Embryonic facial prominence (tissue), 1 donor: ENCODE results near the gene KCNK7.

Source experiments
- DNase-seq: peaks from one replicate; pipeline ENCODE4 v3.0.0-alpha.2; 2016; ENCODE audit errors: extremely low spot score

The KCNK7 gene

GRCh38 chr11:65625628-65626342 lies 30.2 kb upstream of the KCNK7 start:
- DNase-seq = no peak

GRCh38 chr11:65624931-65625627 lies 29.5 kb upstream of the KCNK7 start:
- no peak for DNase-seq

GRCh38 chr11:65623852-65624616 lies 28.4 kb upstream of the KCNK7 start:
- no peak for DNase-seq

DNA sequence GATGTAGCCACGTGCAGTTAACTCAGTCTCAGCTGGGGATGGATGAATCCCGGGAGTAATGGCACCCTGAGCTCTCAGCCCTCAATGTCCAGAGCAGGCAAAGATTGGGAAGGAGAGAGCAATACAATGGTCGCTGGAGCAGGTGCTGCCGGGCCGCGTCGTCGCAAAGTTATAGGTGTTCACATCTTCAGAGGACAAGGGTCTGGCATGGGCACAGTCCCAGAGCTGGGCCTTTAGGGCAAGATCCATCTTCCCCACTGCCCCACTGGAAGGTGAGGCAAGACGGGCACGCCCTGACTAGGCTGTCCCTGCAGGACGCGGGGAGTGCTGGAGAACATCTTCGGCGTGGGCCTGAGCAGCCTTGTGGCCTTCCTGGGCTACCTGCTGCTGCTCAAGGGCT lies 27.6 kb upstream of the KCNK7 start:
- DNase-seq = no peak

- no peak for DNase-seq
These were observed 26.4 kb upstream of the KCNK7 start for GRCh38 chr11:65622011-65622410.

DNA sequence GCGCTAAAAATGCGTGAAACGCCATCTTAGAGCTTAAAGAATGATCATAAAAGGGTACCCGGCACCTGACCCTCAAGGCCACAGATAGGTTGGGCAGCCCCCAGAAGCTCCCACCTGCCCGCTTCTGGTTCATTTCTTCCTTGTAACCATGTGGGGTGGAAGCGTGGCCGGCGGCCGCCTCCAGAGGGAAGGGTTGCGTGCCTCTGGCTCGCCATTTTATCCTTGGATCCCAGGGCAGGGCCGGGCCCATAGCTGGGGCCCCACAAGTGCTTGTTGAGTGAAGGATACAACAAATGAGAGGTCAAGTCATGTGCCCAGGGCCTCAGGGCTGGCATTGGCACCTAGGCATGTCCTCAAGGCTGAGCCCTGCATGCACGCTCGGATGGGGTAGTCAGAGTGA lies 25.9 kb upstream of the KCNK7 start:
- DNase-seq = no peak

- DNase-seq = no peak
These were observed 25.1 kb upstream of the KCNK7 start for GRCh38 chr11:65620666-65621065.

DNA sequence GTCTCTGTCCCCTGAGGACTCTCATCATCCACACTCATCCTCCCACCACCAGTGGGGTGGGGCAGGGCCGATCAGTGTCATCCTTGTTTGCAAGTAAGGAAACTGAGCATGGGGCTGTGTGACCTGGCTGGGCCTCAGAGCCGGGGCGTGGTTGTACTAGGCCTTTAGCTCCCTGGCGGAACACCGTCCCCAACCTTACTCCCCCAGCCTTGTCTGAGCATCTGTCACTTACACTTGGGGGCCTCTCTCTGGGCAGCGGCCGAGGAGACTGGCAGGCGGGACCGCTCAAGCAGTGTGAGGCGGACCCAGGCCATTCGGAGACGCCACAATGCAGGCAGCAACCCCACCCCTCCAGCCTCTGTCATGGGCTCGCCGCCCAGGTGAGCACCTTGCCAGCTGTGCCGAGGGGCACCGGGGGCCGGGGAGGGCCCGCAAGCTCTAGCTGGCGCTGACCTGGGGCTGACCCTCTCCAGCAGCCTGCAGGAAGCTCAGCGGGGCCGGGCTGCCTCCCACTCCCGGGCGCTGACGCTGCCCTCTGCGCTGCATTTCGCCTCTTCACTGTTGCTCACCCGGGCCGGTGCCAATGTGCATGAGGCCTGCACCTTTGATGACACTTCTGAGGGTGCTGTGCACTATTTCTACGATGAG lies 23.8 kb upstream of the KCNK7 start:
- DNase-seq = no peak

DNA sequence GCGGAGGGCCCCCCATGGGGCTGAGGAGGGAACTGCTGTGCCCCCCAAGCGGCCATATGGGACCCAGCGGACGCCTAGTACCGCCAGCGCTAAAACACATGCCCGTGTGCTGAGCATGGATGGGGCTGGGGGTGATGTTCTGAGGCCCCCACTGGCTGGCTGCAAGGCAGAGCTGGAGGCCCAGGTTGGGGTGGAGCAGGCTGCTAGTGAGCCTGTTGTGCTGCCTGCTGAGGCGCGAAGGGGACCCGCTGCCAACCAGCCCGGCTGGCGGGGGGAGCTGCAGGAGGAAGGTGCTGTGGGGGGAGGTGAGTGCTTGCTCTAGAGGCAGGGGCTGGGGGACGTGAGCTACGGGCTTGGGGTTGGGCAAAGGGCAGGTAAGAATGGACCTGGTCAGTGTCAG lies 23.2 kb upstream of the KCNK7 start:
- DNase-seq = no peak

GRCh38 chr11:65617990-65618751 lies 22.6 kb upstream of the KCNK7 start:
- no peak for DNase-seq

DNA sequence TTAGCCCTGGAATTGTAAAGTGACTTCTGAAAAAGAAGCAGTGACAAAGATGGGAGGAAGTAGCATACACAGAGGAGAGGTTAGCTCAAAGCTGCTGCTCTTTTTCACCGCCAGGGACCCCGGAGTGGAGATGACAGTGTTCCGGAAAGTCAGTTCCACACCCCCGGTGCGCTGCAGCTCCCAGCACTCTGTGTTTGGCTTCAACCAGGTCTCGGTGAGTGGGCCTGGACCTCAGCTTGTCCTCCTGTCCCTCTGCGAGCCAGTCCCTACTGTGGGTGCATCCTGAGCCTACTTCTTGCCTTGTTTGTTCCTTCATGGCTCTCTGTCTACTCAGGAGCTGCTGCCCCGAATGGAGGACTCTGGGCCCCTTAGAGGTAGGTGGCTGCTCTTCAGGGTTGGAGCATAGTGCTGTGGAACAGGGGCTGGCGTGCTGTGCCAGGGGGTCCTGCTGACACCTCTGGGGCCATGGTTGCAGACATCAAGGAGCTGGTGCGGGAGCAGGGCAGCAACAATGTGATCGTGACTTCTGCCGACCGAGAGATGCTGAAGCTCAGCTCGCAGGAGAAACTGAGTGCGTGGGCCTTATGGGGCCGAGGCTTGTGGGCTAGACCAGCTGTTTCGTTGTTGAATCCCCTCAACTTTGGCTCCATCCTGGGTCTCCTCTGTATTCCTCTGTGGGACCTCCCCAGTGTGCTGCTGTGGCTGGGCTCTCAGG lies 21.7 kb upstream of the KCNK7 start:
- DNase-seq = no peak

- DNase-seq = no peak
These were observed 21.0 kb upstream of the KCNK7 start for GRCh38 chr11:65616575-65617001.

DNA sequence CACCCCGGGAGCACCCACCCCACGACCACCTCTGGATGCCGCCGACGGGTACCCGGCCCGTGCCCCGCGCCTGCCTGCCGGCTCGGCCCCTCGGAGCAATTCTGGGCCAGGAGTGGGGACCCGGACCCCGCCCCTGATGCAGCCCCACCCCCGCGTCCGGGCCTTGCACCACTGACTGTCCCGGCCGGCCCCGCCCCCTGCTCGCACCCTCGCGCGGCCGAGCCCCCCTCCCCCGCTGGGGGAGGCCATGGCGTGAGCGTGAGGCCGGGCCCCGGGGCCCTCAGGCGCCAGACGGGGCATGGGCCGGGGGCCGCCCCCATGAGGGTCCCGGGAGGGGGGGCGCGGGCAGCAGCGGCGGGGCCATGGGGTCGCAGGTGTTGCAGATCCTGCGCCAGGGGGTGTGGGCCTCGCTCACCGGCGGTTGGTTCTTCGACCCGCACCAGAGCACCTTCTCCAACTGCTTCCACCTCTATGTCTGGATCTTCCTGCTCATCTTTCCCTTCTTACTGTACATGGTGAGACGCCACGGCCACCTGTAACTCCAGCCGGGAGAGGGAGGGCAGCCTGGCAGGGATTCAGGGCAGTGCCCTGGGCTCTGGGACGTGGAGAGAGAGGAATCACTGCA lies 20.5 kb upstream of the KCNK7 start:
- no peak for DNase-seq

DNA sequence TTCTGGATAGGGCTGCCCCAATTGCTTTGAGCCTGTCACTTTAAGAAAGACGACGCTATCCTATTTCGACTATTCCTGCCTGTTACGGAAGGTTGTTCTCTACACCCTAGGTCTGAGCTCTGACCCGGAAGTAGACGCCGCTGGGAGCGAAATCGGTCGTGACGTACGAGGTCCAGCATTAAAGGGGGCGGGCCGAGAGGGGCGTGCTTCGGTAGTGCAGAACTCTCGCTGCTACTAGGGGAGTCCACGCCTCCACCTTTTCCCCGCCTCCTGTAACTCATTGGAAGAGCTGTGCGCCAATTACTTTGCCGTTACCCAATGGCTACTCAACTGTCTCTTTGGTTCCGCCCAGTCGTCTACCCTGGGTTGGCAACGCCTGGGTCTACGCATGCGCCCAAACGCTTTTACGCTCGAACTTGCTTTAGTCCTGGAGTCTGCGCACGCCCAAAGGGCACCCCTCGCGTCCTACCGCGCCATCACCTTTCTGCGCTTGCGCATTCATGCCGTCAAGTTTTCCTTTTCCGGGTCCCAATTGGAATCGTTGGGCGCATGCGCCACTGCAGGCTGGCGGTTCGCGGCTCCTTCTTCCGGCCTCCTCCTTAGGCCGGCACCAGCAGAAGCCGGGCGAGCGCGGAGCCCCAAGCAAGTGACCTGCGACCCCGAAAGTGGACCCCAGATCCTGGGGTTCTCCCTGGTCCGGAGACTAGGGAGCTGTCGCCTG lies 19.8 kb upstream of the KCNK7 start, which contains the start of gene PCNX3:
Gene PCNX3, plus strand, starts transcription at position 548 of the 721 bp plus-strand sequence. CDS start 536 bp downstream, outside the sequence.
- DNase-seq = peak; percentile 100

DNA sequence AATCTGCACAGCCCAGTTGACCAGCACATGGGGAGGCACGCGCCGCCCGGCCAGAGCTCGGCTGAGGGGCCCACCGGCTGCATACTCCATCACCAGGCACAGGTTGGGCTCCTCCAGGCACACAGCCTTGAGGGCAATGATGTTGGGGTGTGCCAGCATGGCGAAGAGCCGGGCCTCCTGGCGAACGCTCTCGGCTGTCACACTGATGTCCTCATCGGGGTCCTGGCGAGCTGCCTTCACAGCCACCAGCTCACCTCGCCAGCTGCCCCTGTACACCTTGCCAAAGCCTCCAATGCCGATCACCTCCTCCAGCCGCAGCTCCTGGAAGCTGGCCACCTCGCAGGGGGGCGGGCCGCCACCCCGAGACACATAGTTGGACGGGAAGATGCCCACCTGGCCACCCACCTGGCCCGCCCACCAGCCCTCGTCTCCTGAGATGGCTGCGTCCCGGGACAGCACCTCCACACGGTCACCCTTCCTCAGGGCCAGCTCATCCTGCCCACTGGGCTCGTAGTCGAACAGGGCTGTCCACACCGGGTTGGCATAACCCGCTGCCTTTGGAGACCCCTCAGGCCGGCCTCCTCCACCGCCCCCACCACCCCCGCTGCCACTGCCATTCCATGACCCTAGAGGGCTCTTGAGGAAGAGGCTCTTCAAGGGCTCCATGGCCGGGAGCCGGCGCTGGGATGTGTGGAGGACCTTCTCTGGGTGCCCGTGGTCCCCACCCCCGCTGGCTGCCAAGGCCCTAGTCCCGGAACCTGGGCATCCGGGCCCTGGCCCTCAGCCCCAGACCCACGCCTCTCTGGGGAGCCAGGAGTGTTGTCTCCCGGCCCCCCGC lies 17.7 kb upstream of the KCNK7 start:
- no peak for DNase-seq

DNA sequence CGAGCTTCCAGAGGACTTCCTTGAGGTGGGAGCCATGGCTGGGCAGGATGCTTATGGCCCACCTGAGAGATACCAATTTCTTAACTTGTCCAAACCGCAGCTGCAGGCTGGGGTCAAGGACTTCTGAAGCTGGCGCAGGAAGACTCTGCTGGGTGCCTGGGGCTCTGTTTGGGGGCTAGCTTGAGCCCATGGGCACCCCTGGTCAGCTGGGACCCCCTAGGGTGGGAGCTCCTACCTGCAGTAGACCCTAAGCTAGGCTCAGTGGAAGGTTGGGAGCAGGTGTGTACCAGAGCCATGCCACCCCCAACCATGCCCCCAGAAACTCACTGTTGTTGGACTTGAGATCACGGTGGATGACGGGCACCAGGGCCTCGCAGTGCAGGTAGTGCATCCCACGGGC lies 17.1 kb upstream of the KCNK7 start:
- DNase-seq = no peak

GRCh38 chr11:65611758-65612603 lies 16.4 kb upstream of the KCNK7 start:
- no peak for DNase-seq
